ENCODE results near the gene ZSCAN10.

GRCh38 chr16:3122926-3123570 lies 24.0 kb upstream of the ZSCAN10 start:
- TF ChIP-seq ZGPAT (CRISPR knock-in tag; IDR thresholded peaks at IDR 0.05) (no peak), NBN (conservative IDR thresholded peaks at IDR 0.05) (no peak), TARDBP (CRISPR knock-in tag; IDR thresholded peaks at IDR 0.05) (no peak), ZMYM2 (CRISPR knock-in tag; IDR thresholded peaks at IDR 0.05) (no peak), CREB1 (IDR thresholded peaks at IDR 0.05) (no peak), CREB1 (CRISPR knock-in tag; IDR thresholded peaks at IDR 0.05) (no peak), CTCF (CRISPR knock-in tag; IDR thresholded peaks at IDR 0.05) (no peak), ARHGAP35 (CRISPR knock-in tag; IDR thresholded peaks at IDR 0.05; ENCODE audit: borderline replicate concordance) (no peak), POLR2A (IDR thresholded peaks at IDR 0.05; ENCODE audit: insufficient read depth in 1 of 2, low read depth in 2 of 2, low read length in 2 of 2) (no peak; a peak in 1 of 4 replicates), ZNF362 (CRISPR knock-in tag; IDR thresholded peaks at IDR 0.05; ENCODE audit: borderline replicate concordance) (no peak), SMAD9 (CRISPR knock-in tag; IDR thresholded peaks at IDR 0.05) (no peak)
